K562 (cell line): Measurements from ENCODE around the gene RAD1. TPM values are rescaled to one million over a fixed set of nuclear protein-coding genes. Genes with fewer than 3 reads are reported as not detected.

Experiments
- C11orf30 ChIP-seq: fragments of 450-650 bp; IDR thresholded peaks from 2 replicates; pipeline ENCODE4 v1.6.1; 2016; ENCODE audit warnings: low read depth, mild to moderate bottlenecking
- HIVEP1 ChIP-seq: fragments of 250-450 bp; sonication (Bioruptor Pico); IDR thresholded peaks from 2 replicates; pipeline ENCODE4 v1.4.0; 2020; ENCODE audit warnings: mild to moderate bottlenecking
- PATZ1 ChIP-seq: fragments of 250-450 bp; sonication (Bioruptor Pico); IDR thresholded peaks from 2 replicates; pipeline ENCODE4 v1.5.0; 2020; ENCODE audit warnings: mild to moderate bottlenecking, borderline replicate concordance
- RBM34 ChIP-seq: fragments of 200-400 bp; formaldehyde crosslinking; IDR thresholded peaks from 2 replicates; pipeline ENCODE4 v1.6.1; 2018; ENCODE audit warnings: low read length, borderline replicate concordance; ENCODE audit not compliant: insufficient read depth
- SAP30 ChIP-seq: fragments of 200-600 bp; sonication (generic); IDR thresholded peaks from 2 replicates; pipeline ENCODE4 v1.6.1; 2012; ENCODE audit warnings: borderline replicate concordance, low read depth, mild to moderate bottlenecking, moderate library complexity, low read length, control low read depth, inconsistent platforms; ENCODE audit not compliant: insufficient read depth, poor library complexity, severe bottlenecking
- TAF15 ChIP-seq: fragments of 200-400 bp; formaldehyde crosslinking; IDR thresholded peaks from 2 replicates; pipeline ENCODE4 v1.6.1; 2017; ENCODE audit warnings: mild to moderate bottlenecking, low read depth, low read length, moderate library complexity
- TFAP4 ChIP-seq: sonication (generic); formaldehyde crosslinking; IDR thresholded peaks from 2 replicates; pipeline ENCODE4 v1.8.0; 2022; ENCODE audit warnings: missing genetic modification reagents, mild to moderate bottlenecking, moderate library complexity, borderline replicate concordance
- THRA ChIP-seq: fragments of 450-650 bp; IDR thresholded peaks from 2 replicates; pipeline ENCODE4 v1.6.1; 2017; ENCODE audit warnings: mild to moderate bottlenecking, moderate library complexity
- U2AF1 ChIP-seq: fragments of 200-400 bp; formaldehyde crosslinking; optimal IDR thresholded peaks from 2 replicates; pipeline ENCODE3; 2017; ENCODE audit warnings: mild to moderate bottlenecking, low read depth, low read length, moderate library complexity
- ZNF134 ChIP-seq: fragments of 250-450 bp; sonication (Bioruptor Pico); conservative IDR thresholded peaks from 2 replicates; pipeline ENCODE4 v1.4.0; 2020
- ZNF165 ChIP-seq: fragments of 250-450 bp; sonication (Bioruptor Pico); IDR thresholded peaks from 2 replicates; pipeline ENCODE4 v1.4.0; 2020; ENCODE audit warnings: borderline replicate concordance
- ZNF239 ChIP-seq: fragments of 250-450 bp; sonication (Bioruptor Pico); IDR thresholded peaks from 2 replicates; pipeline ENCODE4 v1.4.0; 2020; ENCODE audit warnings: mild to moderate bottlenecking
- ZNF445 ChIP-seq: fragments of 250-450 bp; sonication (Bioruptor Pico); IDR thresholded peaks from 2 replicates; pipeline ENCODE4 v1.4.0; 2020; ENCODE audit warnings: low read depth, mild to moderate bottlenecking, moderate library complexity
- ZSCAN32 ChIP-seq: fragments of 450-650 bp; formaldehyde crosslinking; IDR thresholded peaks from 2 replicates; pipeline ENCODE4 v1.4.0; 2020; ENCODE audit warnings: mild to moderate bottlenecking, moderate library complexity
- polyA plus RNA-seq, 8 experiments: library from polyadenylated mRNA; depleted of rRNA in 4 of 8; stranded (reverse) in 5 of 8; unstranded in 3 of 8; fragments of >200 nt; fragmentation: Nextera tagmentation in 2 of 8; fragmentation: Illumina TruSeq in 1 of 8; extraction: Ambion mirVana in 2 of 8; extraction: Trizol in 1 of 8; gene quantifications; 2 replicates each; pipeline versions ENCODE4 v1.2.1 to v1.2.3, GENCODE V29; 2011 to 2014; ENCODE audit warnings: inconsistent platforms in 1 of 8, missing spikeins in 1 of 8
- total RNA-seq, 7 experiments: library from RNA; depleted of rRNA in 6 of 7; stranded (reverse); fragments of >200 nt in 6 of 7; fragmentation: Illumina TruSeq in 2 of 7; extraction: Trizol in 2 of 7; gene quantifications; 2 replicates each; pipeline versions ENCODE4 v1.2.1 to v1.2.3, GENCODE V29; 2011 to 2021; ENCODE audit warnings: low replicate concordance in 1 of 7
- TF ChIP-seq, protein P1 (sequence below): IDR thresholded peaks from 2 replicates; pipeline ENCODE4 v1.6.1; 2011; ENCODE audit warnings: borderline replicate concordance, low read depth, mild to moderate bottlenecking, moderate library complexity, low read length; ENCODE audit not compliant: insufficient read depth, poor library complexity, severe bottlenecking

Gene RAD1
- total and polyA plus RNA-seq, 9 of the 15 experiments (the other 6 are each of a cell fraction or from before 2014, with no cell fraction given): 44.5 to 148 (median 60.8) TPM

DNA sequence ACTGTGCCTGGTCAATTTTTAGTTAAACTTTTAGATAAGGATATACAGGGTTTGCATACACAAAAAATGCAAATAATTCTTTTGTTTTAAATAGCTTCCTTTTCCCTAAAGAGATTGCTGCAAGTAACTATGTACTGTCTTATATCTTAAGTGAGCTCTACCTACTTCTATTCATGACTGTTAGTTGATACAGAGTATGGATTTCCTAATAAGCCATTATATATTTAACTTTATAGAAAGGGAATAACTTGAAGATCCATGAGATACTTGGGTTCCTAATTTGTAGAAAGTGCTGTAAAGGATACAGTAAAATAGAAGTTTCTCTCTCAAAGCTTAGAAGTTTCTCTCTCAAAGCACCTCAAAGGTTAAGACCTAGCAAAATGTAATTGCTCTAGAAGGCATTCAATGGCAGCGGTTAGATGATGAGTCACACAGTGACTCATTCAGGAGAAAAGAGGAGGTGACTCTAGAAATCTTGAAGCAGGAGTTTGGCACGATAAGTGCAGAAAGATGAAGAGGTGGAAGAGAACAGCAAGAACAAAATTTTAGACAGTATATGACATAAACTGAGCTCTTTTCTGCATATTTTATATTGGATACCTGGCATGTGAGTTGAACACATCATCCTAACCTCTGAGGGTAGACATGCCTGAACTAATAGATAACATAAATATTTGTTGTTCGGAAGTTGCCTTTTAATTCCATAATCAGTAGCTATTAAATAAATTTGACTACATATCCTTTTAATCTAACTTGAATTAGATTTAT lies 8.6 kb upstream of the RAD1 start (continued):
- TF ChIP-seq C11orf30 (peak; percentile 86), PATZ1 (no peak), TFAP4 (CRISPR knock-in tag) (no peak), ZNF134 (CRISPR knock-in tag) (no peak), RBM34 (no peak), ZNF165 (CRISPR knock-in tag) (no peak), ZSCAN32 (no peak), ZNF445 (CRISPR knock-in tag) (no peak), U2AF1 (no peak), HIVEP1 (CRISPR knock-in tag) (no peak), ZNF239 (CRISPR knock-in tag) (no peak), TAF15 (no peak), SAP30 (no peak), THRA (peak; percentile 28; the same call in 1 of the 2 replicates)
- TF ChIP-seq, protein P1, sequence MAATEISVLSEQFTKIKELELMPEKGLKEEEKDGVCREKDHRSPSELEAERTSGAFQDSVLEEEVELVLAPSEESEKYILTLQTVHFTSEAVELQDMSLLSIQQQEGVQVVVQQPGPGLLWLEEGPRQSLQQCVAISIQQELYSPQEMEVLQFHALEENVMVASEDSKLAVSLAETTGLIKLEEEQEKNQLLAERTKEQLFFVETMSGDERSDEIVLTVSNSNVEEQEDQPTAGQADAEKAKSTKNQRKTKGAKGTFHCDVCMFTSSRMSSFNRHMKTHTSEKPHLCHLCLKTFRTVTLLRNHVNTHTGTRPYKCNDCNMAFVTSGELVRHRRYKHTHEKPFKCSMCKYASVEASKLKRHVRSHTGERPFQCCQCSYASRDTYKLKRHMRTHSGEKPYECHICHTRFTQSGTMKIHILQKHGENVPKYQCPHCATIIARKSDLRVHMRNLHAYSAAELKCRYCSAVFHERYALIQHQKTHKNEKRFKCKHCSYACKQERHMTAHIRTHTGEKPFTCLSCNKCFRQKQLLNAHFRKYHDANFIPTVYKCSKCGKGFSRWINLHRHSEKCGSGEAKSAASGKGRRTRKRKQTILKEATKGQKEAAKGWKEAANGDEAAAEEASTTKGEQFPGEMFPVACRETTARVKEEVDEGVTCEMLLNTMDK: no peak
